Activated T-helper 17 cell treated with anti-CD3 and anti-CD28 coated beads, Interleukin-2, amount 50 U/mL, for 72 hours (primary cell): ENCODE measurements around the gene H2BK1. TPM values are rescaled to one million over a fixed set of nuclear protein-coding genes. Genes with fewer than 3 reads are reported as not detected.
A peak's percentile ranks its signal among the peaks of the same experiment; 100 is the strongest.

Source experiments
- ATAC-seq: fragments of 150-1000 bp; cut with Tn5 transposase; replicated peaks from 2 replicates; pipeline ENCODE4 v1.10.0; 2021; ENCODE audit warnings: mild to moderate bottlenecking, moderate library complexity
- H3K27ac Mint-ChIP-seq: one replicate; pipeline ENCODE4 v1.8.0; 2022; ENCODE audit warnings: mixed read lengths
- H3K27me3 Mint-ChIP-seq: one replicate; pipeline ENCODE4 v1.8.0; 2022; ENCODE audit warnings: mixed read lengths
- H3K36me3 Mint-ChIP-seq: one replicate; pipeline ENCODE4 v1.8.0; 2022; ENCODE audit warnings: low read depth, mild to moderate bottlenecking, mixed read lengths
- H3K4me1 Mint-ChIP-seq: one replicate; pipeline ENCODE4 v1.8.0; 2022; ENCODE audit warnings: mixed read lengths
- H3K4me3 Mint-ChIP-seq: one replicate; pipeline ENCODE4 v1.8.0; 2022; ENCODE audit warnings: mild to moderate bottlenecking, mixed read lengths
- H3K9me3 Mint-ChIP-seq: one replicate; pipeline ENCODE4 v1.8.0; 2022; ENCODE audit warnings: mixed read lengths
- total RNA-seq, 2 donors: library from RNA; stranded (reverse); gene quantifications; one replicate each; pipeline ENCODE4 v1.2.3, GENCODE V29; 2022

Gene H2BK1
- total RNA-seq, 2 donors from 2014 or later, result 1.2 TPM; not detected in 1

DNA sequence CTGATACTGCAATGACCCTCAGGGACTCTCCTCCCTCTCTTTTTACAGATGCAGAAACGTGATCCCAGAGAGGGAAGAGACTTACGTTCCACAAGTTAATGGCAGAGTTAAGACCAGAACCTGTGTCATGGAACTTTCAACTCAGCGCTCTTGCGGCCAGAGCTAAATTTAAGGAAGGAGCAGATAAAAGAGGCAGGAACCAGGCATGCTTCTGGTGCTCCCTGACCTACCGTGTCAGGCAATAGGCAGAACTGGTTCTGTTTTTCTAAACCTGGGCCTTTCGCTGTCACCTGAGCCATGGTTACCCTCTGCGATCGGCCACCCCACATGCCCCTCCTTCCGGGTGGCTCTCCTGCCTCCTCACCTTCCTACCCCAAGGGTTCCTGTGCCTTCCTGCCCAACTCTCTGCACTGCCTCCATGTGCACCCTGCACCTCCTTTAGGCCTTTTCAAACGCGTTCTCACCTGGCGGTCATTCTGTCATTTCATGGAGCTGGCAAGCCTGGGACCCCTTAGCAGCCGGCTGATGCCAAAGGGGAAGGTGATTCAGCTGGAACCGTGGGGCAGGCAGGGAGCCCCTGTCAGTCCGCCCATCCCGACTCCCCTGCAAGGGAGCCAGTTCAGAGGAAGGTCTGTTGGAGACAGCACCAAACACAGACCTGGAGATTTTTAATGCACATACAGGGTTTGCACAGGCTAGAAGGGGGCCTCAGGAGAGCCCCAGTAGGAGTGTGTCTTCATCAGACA lies 35.1 kb downstream of the H2BK1 start:
- H3K4me3 Mint-ChIP-seq, result no peak overlapping the region
- H3K4me1 Mint-ChIP-seq, result peaks cover 7% of the 10 kb centered on the region
- H3K36me3 Mint-ChIP-seq, result no peaks in the 10 kb centered on the region
- no peak overlapping the region for H3K27ac Mint-ChIP-seq
- no peaks in the 10 kb centered on the region for H3K9me3 Mint-ChIP-seq
- no peak for ATAC-seq
- H3K27me3 Mint-ChIP-seq, result peaks cover 19% of the 10 kb centered on the region

DNA sequence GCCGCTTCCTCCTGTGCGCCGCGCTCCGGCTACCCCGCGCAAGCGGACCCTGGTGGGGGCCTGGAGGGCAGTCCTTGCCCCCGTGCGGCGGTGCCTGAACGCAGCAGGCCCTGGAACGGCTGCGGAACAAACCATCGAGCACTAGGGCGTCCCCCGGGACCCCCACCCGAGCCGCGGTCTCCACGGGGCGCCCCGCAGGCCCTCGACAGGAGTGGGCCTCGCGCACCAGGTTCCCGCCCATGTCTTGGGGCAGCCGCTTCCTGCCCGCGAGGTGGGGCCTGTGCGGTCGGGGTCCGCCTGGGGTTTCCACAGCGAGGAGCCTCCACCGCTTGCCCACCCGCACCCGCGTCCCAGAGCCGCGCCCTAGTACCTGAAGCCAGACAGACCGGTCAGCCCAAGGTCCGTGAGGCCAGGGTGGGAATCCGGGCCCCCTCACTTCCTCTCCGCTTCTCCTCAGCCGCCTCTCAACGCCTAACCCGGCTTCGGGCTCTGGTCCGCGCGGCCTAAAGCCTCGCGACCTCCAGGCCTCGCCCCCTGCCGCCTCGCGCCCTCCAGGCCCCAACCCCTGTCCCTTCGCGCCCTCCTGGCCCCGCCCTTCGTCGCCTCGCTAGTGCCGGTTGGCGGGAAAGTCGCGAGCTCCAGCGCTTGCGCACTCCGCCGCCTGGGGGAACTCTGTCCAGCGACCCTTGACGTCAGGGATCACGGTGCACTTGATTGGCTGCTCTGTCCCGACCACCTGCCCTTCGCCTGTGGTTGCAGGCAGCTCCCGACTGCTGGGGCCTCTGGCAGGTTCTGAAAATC lies 35.8 kb downstream of the H2BK1 start:
- H3K4me3 Mint-ChIP-seq, result no peak overlapping the region
- peaks cover 7% of the 10 kb centered on the region for H3K4me1 Mint-ChIP-seq
- no peaks in the 10 kb centered on the region for H3K36me3 Mint-ChIP-seq
- no peaks in the 10 kb centered on the region for H3K9me3 Mint-ChIP-seq
- no peak overlapping the region for H3K27ac Mint-ChIP-seq
- H3K27me3 Mint-ChIP-seq, result peaks cover 21% of the 10 kb centered on the region
- ATAC-seq, result no peak

DNA sequence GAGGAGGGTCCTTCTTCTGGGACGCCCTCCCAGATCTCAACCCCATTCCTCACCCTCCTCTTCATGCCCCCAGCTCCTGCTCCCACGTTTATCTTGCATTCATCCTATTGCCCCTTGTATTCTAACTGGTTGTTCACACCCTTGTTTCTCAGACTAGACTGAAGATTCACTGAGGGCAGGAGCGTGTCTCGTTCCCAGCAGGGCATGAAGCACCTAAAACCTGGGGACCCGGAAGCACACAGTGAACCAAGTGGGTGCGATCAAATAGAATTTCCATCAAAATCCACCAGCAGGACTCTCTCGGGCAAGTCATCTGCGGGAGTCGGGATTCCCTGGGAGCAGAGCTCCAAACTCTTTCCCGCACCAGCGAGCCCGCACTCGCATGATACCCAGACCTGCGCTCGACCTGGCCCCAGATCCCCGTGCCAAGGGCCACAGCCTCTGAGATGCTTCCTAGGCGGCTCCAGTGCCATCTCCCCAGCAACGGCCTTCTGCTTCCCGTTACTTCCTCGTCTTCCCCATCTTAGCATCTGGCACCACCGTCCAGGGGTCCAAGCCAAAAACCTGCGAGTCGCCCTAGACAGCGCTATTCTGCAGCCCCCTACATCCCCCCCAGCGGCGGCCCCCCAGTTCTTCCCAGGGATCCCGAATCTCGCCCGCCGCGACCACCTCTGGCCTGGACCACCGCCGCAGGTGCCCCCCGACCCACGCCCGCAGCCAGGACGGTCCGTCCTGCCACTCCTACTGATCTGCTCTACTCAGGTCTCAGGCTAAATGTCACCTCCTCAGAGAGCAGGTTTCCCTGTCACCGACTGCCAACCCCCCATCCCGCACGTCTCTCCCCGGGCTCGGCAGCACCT lies 36.7 kb downstream of the H2BK1 start:
- H3K36me3 Mint-ChIP-seq, result no peaks in the 10 kb centered on the region
- peaks cover 27% of the 10 kb centered on the region for H3K27me3 Mint-ChIP-seq

DNA sequence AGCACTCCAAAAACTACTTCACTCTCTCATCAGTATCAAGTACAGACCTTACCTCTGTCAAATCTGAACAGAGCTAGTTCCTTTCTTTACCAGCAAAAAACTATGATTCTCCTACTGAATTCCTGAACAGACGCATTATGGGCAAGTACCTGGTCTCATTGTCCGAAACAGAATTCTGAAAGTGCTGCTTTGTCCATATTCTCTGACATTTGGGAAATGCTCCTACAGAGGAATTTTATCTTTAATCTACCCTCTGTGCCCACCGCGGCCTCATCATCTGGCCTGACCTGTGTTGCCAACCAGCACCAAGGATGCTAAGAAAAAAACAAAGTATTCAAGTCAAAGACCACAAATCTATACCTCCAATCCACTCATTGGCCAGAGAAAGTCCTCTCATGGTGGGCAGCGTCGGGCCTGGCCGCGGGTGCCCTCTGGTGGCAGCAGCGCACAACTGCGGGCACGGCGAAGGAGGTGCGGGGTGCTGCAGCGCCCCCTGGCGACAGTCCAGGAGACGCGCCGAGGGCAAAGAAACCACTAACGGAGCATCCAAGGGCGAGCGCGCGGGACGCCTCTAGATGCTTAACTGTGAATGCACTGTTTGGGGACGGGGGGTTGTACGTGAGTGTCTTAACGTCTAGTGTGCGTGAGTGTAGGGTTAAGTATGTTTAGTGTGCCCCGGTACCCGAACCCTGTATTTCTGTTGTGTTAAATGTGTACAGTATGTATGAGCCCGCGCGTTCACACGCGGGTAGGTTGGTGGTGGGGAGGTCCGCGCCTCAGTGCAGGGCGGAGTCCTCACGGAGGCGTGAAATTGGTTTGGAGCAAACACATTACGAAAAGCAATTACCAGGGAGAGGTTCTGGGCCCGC lies 37.8 kb downstream of the H2BK1 start:
- H3K27ac Mint-ChIP-seq, result no peak overlapping the region
- H3K36me3 Mint-ChIP-seq, result no peaks in the 10 kb centered on the region
- H3K4me1 Mint-ChIP-seq, result peaks cover 14% of the 10 kb centered on the region
- ATAC-seq, result peak; percentile 71
- no peaks in the 10 kb centered on the region for H3K9me3 Mint-ChIP-seq
- peaks cover 31% of the 10 kb centered on the region for H3K27me3 Mint-ChIP-seq
- no peak overlapping the region for H3K4me3 Mint-ChIP-seq

More for the DNA sequence above, 36.7 kb downstream of the H2BK1 start:
- no peak overlapping the region for H3K27ac Mint-ChIP-seq
- no peaks in the 10 kb centered on the region for H3K9me3 Mint-ChIP-seq
- no peak overlapping the region for H3K4me3 Mint-ChIP-seq
- peaks cover 9% of the 10 kb centered on the region for H3K4me1 Mint-ChIP-seq
- no peak for ATAC-seq

DNA sequence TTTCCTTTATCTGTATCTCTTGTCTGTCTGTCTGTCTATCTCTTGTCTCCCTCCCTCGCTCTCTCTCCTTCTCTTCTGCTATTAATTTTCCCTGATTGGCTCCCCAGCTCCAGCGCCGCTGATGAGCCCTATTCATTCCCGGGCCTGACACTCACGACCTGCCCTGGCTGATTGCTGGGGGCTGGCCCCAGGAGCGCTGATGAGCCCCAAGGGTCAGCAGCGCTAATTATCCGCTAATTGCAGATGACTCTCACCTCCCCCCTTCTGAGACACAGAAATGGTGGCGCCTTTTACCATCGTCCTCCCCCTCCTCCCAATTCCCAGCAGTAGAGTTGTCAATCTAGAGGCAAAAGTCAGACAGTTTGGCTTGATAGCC lies 41.5 kb downstream of the H2BK1 start:
- H3K4me3 Mint-ChIP-seq, result peak overlapping the region; percentile 59

DNA sequence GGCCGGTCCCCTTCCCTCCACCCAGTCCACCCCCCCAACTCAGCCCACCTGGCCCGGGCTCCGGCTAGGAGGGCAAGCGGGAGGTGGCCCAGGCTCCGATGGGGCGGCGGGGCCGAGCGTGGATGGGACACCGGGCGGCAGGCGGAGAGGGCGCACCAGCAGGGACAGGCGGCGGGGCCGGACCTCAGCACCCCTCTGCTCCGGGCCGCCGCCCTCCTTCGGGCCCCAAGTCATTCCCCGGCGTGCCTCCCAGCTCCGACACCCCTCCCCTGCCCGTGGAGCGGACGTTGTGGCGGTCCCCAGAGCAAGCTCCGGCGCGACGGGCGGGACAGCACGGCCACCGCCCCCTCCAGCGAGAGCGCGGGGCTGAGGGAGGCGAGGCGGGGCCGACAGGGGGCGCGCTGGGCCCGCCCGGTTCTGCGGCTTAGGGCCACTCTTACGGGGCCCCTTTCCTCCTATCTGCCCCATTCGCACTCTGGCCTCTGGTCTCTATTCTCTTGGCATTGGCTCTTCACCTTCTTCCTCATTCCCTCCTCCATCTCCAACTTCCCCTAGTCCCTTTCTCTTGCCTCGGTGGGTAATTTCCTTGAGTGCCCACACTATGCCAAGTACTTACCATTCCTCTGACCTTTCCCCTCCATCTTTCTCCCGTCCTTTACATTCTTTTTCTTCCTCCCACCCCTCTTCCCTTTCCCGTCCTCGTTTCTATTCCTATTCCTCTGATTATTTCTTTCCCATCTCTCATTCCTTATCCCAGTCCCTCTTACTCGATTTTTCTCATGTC lies 42.1 kb downstream of the H2BK1 start:
- H3K27ac Mint-ChIP-seq, result no peak overlapping the region
- H3K27me3 Mint-ChIP-seq, result peaks cover 33% of the 10 kb centered on the region
- no peaks in the 10 kb centered on the region for H3K9me3 Mint-ChIP-seq
- peak; percentile 89 for ATAC-seq
- peak overlapping the region; percentile 59 for H3K4me3 Mint-ChIP-seq
- peaks cover 14% of the 10 kb centered on the region for H3K4me1 Mint-ChIP-seq
- H3K36me3 Mint-ChIP-seq, result no peaks in the 10 kb centered on the region

More for the DNA sequence above, 41.5 kb downstream of the H2BK1 start:
- H3K27me3 Mint-ChIP-seq, result peaks cover 36% of the 10 kb centered on the region
- H3K36me3 Mint-ChIP-seq, result no peaks in the 10 kb centered on the region
- no peak overlapping the region for H3K27ac Mint-ChIP-seq
- H3K4me1 Mint-ChIP-seq, result peaks cover 14% of the 10 kb centered on the region
- ATAC-seq, result no peak
- H3K9me3 Mint-ChIP-seq, result no peaks in the 10 kb centered on the region

DNA sequence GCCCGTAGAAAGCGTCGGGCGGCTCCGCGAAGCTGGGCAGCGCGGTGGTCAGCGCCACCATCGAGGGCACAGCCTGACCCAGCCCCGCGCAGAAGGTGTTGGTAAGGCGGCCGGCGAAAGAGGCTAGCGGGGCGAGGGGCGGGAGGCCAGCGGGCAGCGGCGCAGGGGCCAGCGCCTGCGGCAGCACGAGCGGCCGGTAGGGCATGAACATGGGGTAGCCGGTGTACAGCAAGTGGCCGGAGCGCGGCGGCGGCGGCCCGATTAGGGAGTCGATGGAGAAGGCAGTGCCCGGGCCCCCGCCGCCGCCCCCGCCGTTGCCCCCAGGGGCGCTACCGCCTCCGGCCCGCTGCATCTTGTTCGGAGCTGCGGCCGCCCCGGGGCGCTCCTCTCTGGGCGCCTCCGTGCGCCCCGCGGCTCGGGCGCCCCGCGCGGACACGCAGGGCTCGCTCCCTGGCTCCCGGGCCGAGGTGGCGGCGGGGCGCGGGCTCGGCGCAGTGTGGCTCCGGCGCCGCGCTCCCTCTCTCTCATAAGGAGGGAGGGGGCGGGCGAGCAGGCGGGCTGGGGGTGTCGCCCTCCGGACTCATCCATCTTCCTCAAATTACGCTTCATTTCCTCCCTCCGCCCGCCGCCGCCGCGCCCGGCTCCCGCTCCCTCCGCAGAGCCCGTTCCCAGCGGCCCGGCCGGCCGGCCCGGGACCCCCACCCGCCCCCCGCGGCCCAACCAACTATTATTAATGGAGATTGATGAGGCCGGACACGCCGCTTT lies 42.9 kb downstream of the H2BK1 start, which contains the start of gene GBX1:
GBX1 (minus strand) TSS at position 498 of the 765 bp plus-strand sequence; CDS start at position 352, 146 bp downstream.
- ATAC-seq, result peak; percentile 41
- H3K27me3 Mint-ChIP-seq, result peaks cover 27% of the 10 kb centered on the region
- H3K36me3 Mint-ChIP-seq, result no peaks in the 10 kb centered on the region
- peaks cover 10% of the 10 kb centered on the region for H3K4me1 Mint-ChIP-seq
- H3K9me3 Mint-ChIP-seq, result no peaks in the 10 kb centered on the region
- H3K4me3 Mint-ChIP-seq, result peak within 1 kb of the TSS; percentile 59
- H3K27ac Mint-ChIP-seq, result no peak within 1 kb of the TSS

DNA sequence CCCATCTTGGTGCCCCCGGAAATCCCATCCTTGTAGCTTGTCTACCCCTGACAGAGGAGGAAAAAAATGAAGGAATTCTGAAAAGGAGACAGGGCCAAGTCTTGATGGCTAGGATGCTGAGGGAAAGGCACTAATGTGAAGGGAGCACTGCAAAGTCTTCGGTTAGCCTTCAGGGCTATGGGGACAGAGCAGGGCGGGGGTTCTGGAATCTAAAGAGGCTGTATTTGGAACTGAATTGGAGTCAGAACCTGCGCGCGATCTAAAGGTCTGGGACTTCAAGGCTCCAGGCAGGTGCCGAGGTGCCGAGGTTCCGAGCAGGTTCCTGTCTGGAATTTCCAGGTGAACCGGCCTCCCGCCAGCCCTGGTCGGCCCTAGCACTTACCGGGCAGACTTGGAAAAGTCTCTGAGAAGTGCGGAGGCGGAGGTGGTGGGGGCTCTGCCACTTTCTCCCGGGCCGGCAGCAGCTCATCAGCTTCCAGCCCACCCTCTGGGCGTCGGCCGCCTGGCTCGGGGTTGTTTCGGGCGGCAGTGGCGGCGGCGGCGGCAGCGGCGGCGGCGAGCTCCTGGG lies 43.6 kb downstream of the H2BK1 start:
- peaks cover 8% of the 10 kb centered on the region for H3K4me1 Mint-ChIP-seq
- H3K27me3 Mint-ChIP-seq, result peaks cover 24% of the 10 kb centered on the region
- no peaks in the 10 kb centered on the region for H3K36me3 Mint-ChIP-seq
- H3K9me3 Mint-ChIP-seq, result no peaks in the 10 kb centered on the region
- ATAC-seq, result no peak
- H3K4me3 Mint-ChIP-seq, result peak overlapping the region; percentile 43
- H3K27ac Mint-ChIP-seq, result no peak overlapping the region

DNA sequence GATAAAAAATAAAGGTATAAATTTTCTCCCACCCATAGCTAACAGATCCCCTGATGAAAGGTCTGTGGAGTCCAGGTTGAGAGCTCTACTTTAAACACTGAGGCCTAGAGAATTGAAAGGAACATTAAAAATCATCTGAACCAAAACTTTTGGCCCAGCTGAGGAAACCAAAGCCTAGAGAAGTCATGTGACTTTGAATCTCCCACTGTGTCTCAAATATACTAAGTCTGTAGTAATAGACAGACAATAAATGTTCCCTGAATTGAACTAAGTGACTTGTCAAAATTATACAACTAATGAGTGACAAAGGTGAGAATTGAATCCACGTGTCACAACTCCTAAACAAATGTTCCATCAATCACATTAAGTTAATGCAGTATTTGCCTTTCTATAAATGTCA lies 48.5 kb downstream of the H2BK1 start:
- H3K27me3 Mint-ChIP-seq, result peaks cover 10% of the 10 kb centered on the region
- H3K4me3 Mint-ChIP-seq, result no peak overlapping the region
- no peak overlapping the region for H3K27ac Mint-ChIP-seq
- H3K36me3 Mint-ChIP-seq, result no peaks in the 10 kb centered on the region
- H3K4me1 Mint-ChIP-seq, result no peaks in the 10 kb centered on the region
- no peaks in the 10 kb centered on the region for H3K9me3 Mint-ChIP-seq
- ATAC-seq, result no peak

Other genes with a start within 250 kb of the H2BK1 start
- under 1 TPM; 0.32 to 0.77 TPM for gene KCNH2, start 232.2 kb downstream of the H2BK1 start, total RNA-seq
- gene NOS3, start 219.5 kb downstream of the H2BK1 start, total RNA-seq, result 10 to 100 TPM in 1 of 2 donors, 1 to 10 TPM in 1; 8.0 to 12.1 TPM
- gene ATG9B, start 186.0 kb downstream of the H2BK1 start, total RNA-seq, result 10 to 100 TPM in 1 of 2 donors, 1 to 10 TPM in 1; 2.9 to 18.2 TPM
- 10 to 100 TPM; 36.4 to 52.0 TPM for gene ABCB8, start 182.0 kb downstream of the H2BK1 start, total RNA-seq
- 1 to 10 TPM; 9.0 to 9.7 TPM for gene ASIC3, start 162.0 kb downstream of the H2BK1 start, total RNA-seq
- 10 to 100 TPM in 1 of 2 donors, 1 to 10 TPM in 1; 9.0 to 23.4 TPM for gene CDK5, start 152.6 kb downstream of the H2BK1 start, total RNA-seq
- 100 to 1,000 TPM; 114 to 135 TPM for gene SLC4A2, start 150.9 kb downstream of the H2BK1 start, total RNA-seq
- 10 to 100 TPM; 63.3 to 71.1 TPM for gene FASTK, start 129.7 kb downstream of the H2BK1 start, total RNA-seq
- 10 to 100 TPM; 72.7 to 78.4 TPM for gene TMUB1, start 127.0 kb downstream of the H2BK1 start, total RNA-seq
- gene AGAP3, start 124.0 kb downstream of the H2BK1 start, total RNA-seq, result 10 to 100 TPM; 45.0 to 58.6 TPM
- 1 to 10 TPM in 1 of 2 donors, not detected in 1; 1.2 TPM for gene GBX1, start 42.8 kb downstream of the H2BK1 start, total RNA-seq
- gene ASB10, start 23.2 kb downstream of the H2BK1 start, total RNA-seq, result not detected
- 10 to 100 TPM; 26.9 to 55.2 TPM for gene ABCF2, start 16.7 kb upstream of the H2BK1 start, total RNA-seq
- gene CHPF2, start 22.0 kb upstream of the H2BK1 start, total RNA-seq, result 10 to 100 TPM; 31.3 to 36.3 TPM
- gene SMARCD3, start 38.2 kb upstream of the H2BK1 start, total RNA-seq, result 10 to 100 TPM in 1 of 2 donors, 1 to 10 TPM in 1; 1.3 to 11.8 TPM
- gene NUB1, start 131.3 kb upstream of the H2BK1 start, total RNA-seq, result 10 to 100 TPM; 36.9 to 70.3 TPM
- under 1 TPM in 1 of 2 donors, not detected in 1; 0.45 TPM for gene WDR86, start 199.6 kb upstream of the H2BK1 start, total RNA-seq
- not detected for gene CRYGN, start 229.7 kb upstream of the H2BK1 start, total RNA-seq